ENCODE data around the gene ELFN2.

GRCh38 chr22:37460684-37461083 is 33.4 kb upstream of the ELFN2 start:
- TF ChIP-seq CTCF (IDR thresholded peaks at IDR 0.05), result no peak
- TF ChIP-seq EZH2phosphoT487 (IDR thresholded peaks at IDR 0.05), result no peak

Data from neural progenitor cell (in vitro differentiated cells).